ENCODE data around the gene MALSU1.

DNA sequence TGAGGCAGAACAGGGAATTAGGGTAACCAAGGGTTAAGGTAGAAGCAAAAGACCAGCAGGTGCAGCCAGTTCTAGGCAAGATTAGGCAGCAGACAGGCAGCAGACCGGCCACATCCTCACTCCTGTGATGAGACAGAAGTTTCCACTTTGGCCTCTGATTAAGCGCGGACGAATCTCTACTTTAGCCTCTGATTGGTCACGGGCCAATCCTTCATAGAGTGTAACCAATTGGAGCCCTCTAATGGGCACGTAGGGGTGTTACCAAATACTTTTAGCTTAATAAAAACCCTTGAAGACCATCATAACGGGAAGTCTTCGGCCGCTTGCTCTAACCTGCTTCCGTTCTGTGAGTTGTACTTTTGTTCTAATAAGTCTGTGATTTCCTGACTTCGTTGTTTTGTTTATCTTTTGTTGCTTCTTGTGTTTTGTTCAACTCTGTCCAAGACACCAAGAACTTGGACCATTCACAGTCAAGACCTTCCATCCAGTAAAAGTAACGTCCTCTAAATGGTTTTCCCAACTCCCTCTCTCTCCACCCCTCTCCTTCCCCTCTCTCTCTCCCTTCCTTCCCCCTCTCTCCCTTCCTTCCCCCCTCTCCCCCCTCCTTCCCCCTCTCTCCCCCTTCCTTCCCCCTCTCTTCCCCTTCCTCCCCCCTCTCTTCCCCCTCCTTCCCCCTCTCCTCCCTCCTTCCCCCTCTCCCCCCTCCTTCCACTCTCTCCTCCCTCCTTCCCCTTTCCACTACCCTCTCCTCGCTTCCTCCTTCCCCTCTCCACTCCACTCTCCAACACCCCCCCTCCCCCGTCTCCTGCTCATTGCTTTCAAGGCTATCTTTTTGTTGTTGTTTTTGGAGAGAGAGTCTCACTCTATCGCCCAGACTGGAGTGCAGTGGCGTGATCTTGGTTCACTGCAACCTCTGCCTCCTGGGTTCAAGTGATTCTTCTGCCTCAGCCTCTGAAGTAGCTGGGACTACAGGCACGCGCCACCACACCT, 13.2 kb upstream of the MALSU1 start:
- TF ChIP-seq, protein P1, sequence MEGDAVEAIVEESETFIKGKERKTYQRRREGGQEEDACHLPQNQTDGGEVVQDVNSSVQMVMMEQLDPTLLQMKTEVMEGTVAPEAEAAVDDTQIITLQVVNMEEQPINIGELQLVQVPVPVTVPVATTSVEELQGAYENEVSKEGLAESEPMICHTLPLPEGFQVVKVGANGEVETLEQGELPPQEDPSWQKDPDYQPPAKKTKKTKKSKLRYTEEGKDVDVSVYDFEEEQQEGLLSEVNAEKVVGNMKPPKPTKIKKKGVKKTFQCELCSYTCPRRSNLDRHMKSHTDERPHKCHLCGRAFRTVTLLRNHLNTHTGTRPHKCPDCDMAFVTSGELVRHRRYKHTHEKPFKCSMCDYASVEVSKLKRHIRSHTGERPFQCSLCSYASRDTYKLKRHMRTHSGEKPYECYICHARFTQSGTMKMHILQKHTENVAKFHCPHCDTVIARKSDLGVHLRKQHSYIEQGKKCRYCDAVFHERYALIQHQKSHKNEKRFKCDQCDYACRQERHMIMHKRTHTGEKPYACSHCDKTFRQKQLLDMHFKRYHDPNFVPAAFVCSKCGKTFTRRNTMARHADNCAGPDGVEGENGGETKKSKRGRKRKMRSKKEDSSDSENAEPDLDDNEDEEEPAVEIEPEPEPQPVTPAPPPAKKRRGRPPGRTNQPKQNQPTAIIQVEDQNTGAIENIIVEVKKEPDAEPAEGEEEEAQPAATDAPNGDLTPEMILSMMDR (IDR thresholded peaks at IDR 0.05), result no peak
- TF ChIP-seq EZH2phosphoT487 (IDR thresholded peaks at IDR 0.05), result no peak
